SK-N-SH (cell line): ENCODE data around the gene COX7A2. TPM values are rescaled to one million over a fixed set of nuclear protein-coding genes. Genes with fewer than 3 reads are reported as not detected.

Source experiments
- CTCF ChIA-PET: fragments of 300-600, 350-600 bp; formaldehyde crosslinking; extraction: SDS; loops from one replicate; lab custom pipeline; 2021; lab: Yijun Ruan, JAX
- POLR2A ChIA-PET: fragments of 350-600 bp; sonication (Branson Sonifier 250); formaldehyde crosslinking; extraction: SDS; loops from one replicate; lab custom pipeline; 2020; ENCODE audit warnings: antibody characterized with exemption, inconsistent platforms; lab: Yijun Ruan, JAX
- DNase-seq: peaks from one replicate; pipeline ENCODE4 v3.0.0; 2012
- H2AFZ ChIP-seq: fragments of 200-600 bp; sonication (generic); 2 replicates; pipeline ENCODE4 v1.8.1; 2016; ENCODE audit warnings: antibody characterized with exemption, mild to moderate bottlenecking, low read depth
- H3F3A ChIP-seq: fragments of 200-600 bp; sonication (generic); replicated peaks from 2 replicates; pipeline ENCODE3; 2016; ENCODE audit warnings: antibody characterized with exemption, mild to moderate bottlenecking; ENCODE audit not compliant: insufficient read depth
- H3K27ac ChIP-seq, 2 experiments: fragments of 200-500 bp in 1 of 2; fragments of 200-600 bp in 1 of 2; sonication (Bioruptor generic) in 1 of 2; sonication (generic), shearing (Covaris generic) in 1 of 2; 2 replicates each; pipeline versions ENCODE4 v1.5.1 to v1.6.1; 2014 to 2016; ENCODE audit warnings: low read depth in 2 of 2, inconsistent platforms in 1 of 2, low read length in 1 of 2, mild to moderate bottlenecking in 1 of 2, mixed read lengths in 1 of 2
- H3K27me3 ChIP-seq: fragments of 200-600 bp; sonication (generic), shearing (Covaris generic); 2 replicates; pipeline ENCODE4 v1.6.1; 2016; ENCODE audit warnings: mixed run types; ENCODE audit not compliant: insufficient read depth
- H3K36me3 ChIP-seq, 2 experiments: fragments of 200-500 bp in 1 of 2; fragments of 200-600 bp in 1 of 2; sonication (Bioruptor generic) in 1 of 2; sonication (generic) in 1 of 2; replicated peaks in 1 of 2; 2 replicates each; pipeline versions ENCODE3 to v1.5.1; 2014 to 2016; ENCODE audit warnings: low read length in 1 of 2, mild to moderate bottlenecking in 1 of 2; ENCODE audit not compliant: insufficient read depth in 2 of 2, control insufficient read depth in 1 of 2
- H3K4me1 ChIP-seq, 2 experiments: fragments of 200-500 bp in 1 of 2; fragments of 200-600 bp in 1 of 2; sonication (Bioruptor generic) in 1 of 2; sonication (generic), shearing (Covaris generic) in 1 of 2; 2 replicates each; pipeline versions ENCODE4 v1.5.1 to v1.6.1; 2014 to 2016; ENCODE audit warnings: low read depth in 1 of 2, low read length in 1 of 2, mixed run types in 1 of 2; ENCODE audit not compliant: insufficient read depth in 2 of 2, control insufficient read depth in 1 of 2
- H3K4me2 ChIP-seq: fragments of 200-600 bp; sonication (generic), shearing (Covaris generic); 2 replicates; pipeline ENCODE4 v1.6.1; 2017; ENCODE audit warnings: mixed run types
- H3K4me3 ChIP-seq, 2 experiments: fragments of 200-500 bp in 1 of 2; fragments of 200-600 bp in 1 of 2; sonication (Bioruptor generic) in 1 of 2; sonication (generic), shearing (Covaris generic) in 1 of 2; 2 replicates each; pipeline versions ENCODE4 v1.5.1 to v1.8.1; 2014 to 2016; ENCODE audit warnings: low read depth in 2 of 2, inconsistent platforms in 1 of 2, low read length in 1 of 2, mild to moderate bottlenecking in 1 of 2, mixed read lengths in 1 of 2, moderate library complexity in 1 of 2
- H3K79me2 ChIP-seq: fragments of 200-600 bp; sonication (generic); 2 replicates; pipeline ENCODE4 v1.8.1; 2017; ENCODE audit warnings: mild to moderate bottlenecking; ENCODE audit not compliant: insufficient read depth
- H3K9ac ChIP-seq: fragments of 200-600 bp; sonication (generic); 2 replicates; pipeline ENCODE4 v1.6.1; 2017; ENCODE audit warnings: mixed run types
- H3K9me2 ChIP-seq: fragments of 200-600 bp; sonication (generic); 2 replicates; pipeline ENCODE4 v1.6.1; 2017; ENCODE audit warnings: mixed run types
- H3K9me3 ChIP-seq: fragments of 200-600 bp; sonication (generic); 2 replicates; pipeline ENCODE4 v1.6.1; 2017; ENCODE audit warnings: mixed run types, mild to moderate bottlenecking, moderate library complexity
- H4K20me1 ChIP-seq: fragments of 200-600 bp; sonication (generic); 2 replicates; pipeline ENCODE4 v1.6.1; 2017; ENCODE audit warnings: mild to moderate bottlenecking, mixed run types; ENCODE audit not compliant: insufficient read depth
- CHD2 ChIP-seq: fragments of 150-350 bp; IDR thresholded peaks from 2 replicates; pipeline ENCODE4 v1.6.1; 2018; ENCODE audit warnings: low read length; ENCODE audit not compliant: partially characterized antibody
- EP300 ChIP-seq, 2 experiments: IDR thresholded peaks; 2 replicates each; pipeline versions ENCODE4 v1.4.0 to v1.6.1; 2012; ENCODE audit warnings: borderline replicate concordance in 1 of 2, low read depth in 1 of 2, low read length in 1 of 2
- FOSL2 ChIP-seq: IDR thresholded peaks from 2 replicates; pipeline ENCODE4 v1.4.0; 2012; ENCODE audit warnings: low read depth, mild to moderate bottlenecking, moderate library complexity, borderline replicate concordance
- FOXJ3 ChIP-seq: sonication (generic); formaldehyde crosslinking; IDR thresholded peaks from 2 replicates; pipeline ENCODE4 v1.5.1; 2020; ENCODE audit warnings: mild to moderate bottlenecking, missing genetic modification reagents
- FOXM1 ChIP-seq: IDR thresholded peaks from 2 replicates; pipeline ENCODE4 v1.4.0; 2012; ENCODE audit warnings: low read depth, mild to moderate bottlenecking
- GABPA ChIP-seq: IDR thresholded peaks from 2 replicates; pipeline ENCODE4 v1.4.0; 2012; ENCODE audit warnings: low read depth, mild to moderate bottlenecking
- JUND ChIP-seq: IDR thresholded peaks from 2 replicates; pipeline ENCODE4 v1.4.0; 2012
- NFIC ChIP-seq: IDR thresholded peaks from 2 replicates; pipeline ENCODE4 v1.4.0; 2012; ENCODE audit warnings: borderline replicate concordance
- NRF1 ChIP-seq: IDR thresholded peaks from 2 replicates; pipeline ENCODE4 v1.6.1; 2012; ENCODE audit warnings: low read depth, mild to moderate bottlenecking, low read length
- POLR2AphosphoS5 ChIP-seq: IDR thresholded peaks from 2 replicates; pipeline ENCODE4 v1.6.1; 2012; ENCODE audit warnings: low read depth, low read length
- RAD21 ChIP-seq: IDR thresholded peaks from 2 replicates; pipeline ENCODE4 v1.6.1; 2012; ENCODE audit warnings: mild to moderate bottlenecking, low read length
- SMC3 ChIP-seq: IDR thresholded peaks from 2 replicates; pipeline ENCODE4 v1.6.1; 2012; ENCODE audit warnings: low read depth, low read length, improper control_type of control experiment
- TAF1 ChIP-seq: IDR thresholded peaks from 2 replicates; pipeline ENCODE4 v1.6.1; 2012; ENCODE audit warnings: low read depth, mild to moderate bottlenecking, low read length, moderate library complexity, borderline replicate concordance
- TCF12 ChIP-seq: IDR thresholded peaks from 2 replicates; pipeline ENCODE4 v1.4.0; 2012
- TEAD4 ChIP-seq: IDR thresholded peaks from 2 replicates; pipeline ENCODE4 v1.4.0; 2012; ENCODE audit warnings: mild to moderate bottlenecking, borderline replicate concordance; ENCODE audit not compliant: insufficient read depth
- YY1 ChIP-seq: IDR thresholded peaks from 2 replicates; pipeline ENCODE4 v1.4.0; 2012; ENCODE audit warnings: low read depth, mild to moderate bottlenecking
- WGBS: methylation state at CpG from one replicate; pipeline ENCODE4 v1.1.6; 2017; ENCODE audit warnings: low lambda C conversion rate; 5-methylcytosine and 5-hydroxymethylcytosine counted together
- polyA plus RNA-seq, 3 experiments: library from polyadenylated mRNA; depleted of rRNA; stranded (reverse); fragments of >200 nt; gene quantifications; 2 replicates each; pipeline ENCODE4 v1.2.3, GENCODE V29; 2012
- TF ChIP-seq, protein P1 (sequence below): IDR thresholded peaks from 2 replicates; pipeline ENCODE4 v1.4.0; 2012; ENCODE audit warnings: low read depth, borderline replicate concordance
- TF ChIP-seq, protein P2 (sequence below): fragments of 150-350 bp; IDR thresholded peaks from 2 replicates; pipeline ENCODE4 v1.6.1; 2017; ENCODE audit warnings: antibody characterized with exemption, low read length, low read depth, borderline replicate concordance
- TF ChIP-seq, protein P3 (sequence below): IDR thresholded peaks from 2 replicates; pipeline ENCODE4; 2012
- TF ChIP-seq, protein P4 (sequence below): IDR thresholded peaks from 2 replicates; pipeline ENCODE4 v1.4.0; 2012; ENCODE audit warnings: low read depth
- TF ChIP-seq, protein P5 (sequence below): fragments of 200-600 bp; sonication (generic); IDR thresholded peaks from 2 replicates; pipeline ENCODE4 v1.6.1; 2017; ENCODE audit warnings: antibody characterized with exemption, mild to moderate bottlenecking, moderate library complexity
- TF ChIP-seq, protein P6 (sequence below): fragments of 150-350 bp; IDR thresholded peaks from 2 replicates; pipeline ENCODE4 v1.6.1; 2016; ENCODE audit warnings: mild to moderate bottlenecking, low read depth, low read length

COX7A2 gene
- polyA plus RNA-seq, 1 of the 3 experiments (the other 2 are of a cell fraction), result 431 TPM

DNA sequence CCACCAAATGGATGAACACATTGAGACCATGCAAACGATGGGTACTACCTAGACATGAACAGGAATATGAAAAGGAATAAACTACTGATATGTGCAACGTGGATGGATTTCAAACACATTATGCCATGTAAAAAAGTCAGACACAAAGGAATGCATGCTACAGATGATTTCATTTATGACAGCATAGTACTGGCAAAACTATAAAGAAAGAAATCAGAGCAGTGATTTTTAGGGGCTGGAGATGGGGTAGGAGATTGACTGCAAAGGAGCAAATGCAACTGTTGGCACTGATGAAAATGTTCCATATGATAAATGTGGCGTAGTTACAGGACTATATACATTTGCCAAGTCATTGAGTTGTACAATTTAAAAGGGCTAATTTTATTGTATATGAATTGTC, 24.3 kb downstream of the COX7A2 start:
- no peak overlapping the region for H3K9ac ChIP-seq
- H3F3A ChIP-seq, result no peaks in the 10 kb centered on the region
- WGBS, result 36% methylated on average over 3 of the region's 3 CpGs
- H2AFZ ChIP-seq, result no peak overlapping the region
- no peak for TF ChIP-seq FOXJ3 (CRISPR knock-in tag)
- TF ChIP-seq POLR2AphosphoS5, result no peak
- TF ChIP-seq SMC3, result no peak
- TF ChIP-seq, protein P1, sequence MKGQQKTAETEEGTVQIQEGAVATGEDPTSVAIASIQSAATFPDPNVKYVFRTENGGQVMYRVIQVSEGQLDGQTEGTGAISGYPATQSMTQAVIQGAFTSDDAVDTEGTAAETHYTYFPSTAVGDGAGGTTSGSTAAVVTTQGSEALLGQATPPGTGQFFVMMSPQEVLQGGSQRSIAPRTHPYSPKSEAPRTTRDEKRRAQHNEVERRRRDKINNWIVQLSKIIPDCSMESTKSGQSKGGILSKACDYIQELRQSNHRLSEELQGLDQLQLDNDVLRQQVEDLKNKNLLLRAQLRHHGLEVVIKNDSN, result no peak
- no peak for TF ChIP-seq TEAD4
- TF ChIP-seq RAD21, result no peak
- TF ChIP-seq FOXM1, result no peak
- no peak for TF ChIP-seq CHD2
- TF ChIP-seq TAF1, result no peak
- TF ChIP-seq, protein P2, sequence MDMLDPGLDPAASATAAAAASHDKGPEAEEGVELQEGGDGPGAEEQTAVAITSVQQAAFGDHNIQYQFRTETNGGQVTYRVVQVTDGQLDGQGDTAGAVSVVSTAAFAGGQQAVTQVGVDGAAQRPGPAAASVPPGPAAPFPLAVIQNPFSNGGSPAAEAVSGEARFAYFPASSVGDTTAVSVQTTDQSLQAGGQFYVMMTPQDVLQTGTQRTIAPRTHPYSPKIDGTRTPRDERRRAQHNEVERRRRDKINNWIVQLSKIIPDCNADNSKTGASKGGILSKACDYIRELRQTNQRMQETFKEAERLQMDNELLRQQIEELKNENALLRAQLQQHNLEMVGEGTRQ, result no peak
- no peak for TF ChIP-seq NRF1
- TF ChIP-seq TCF12, result no peak
- TF ChIP-seq, all 33 proteins: peak for 0
- ChIA-PET POLR2A (no interaction called here), CTCF (interaction anchor here (2.6 kb wide), 1 partner anchor 9 kb away, joined by 45 read pairs; no protein-coding TSS in a partner anchor)
- DNase-seq, result no peak
- no peak overlapping the region for H3K4me2 ChIP-seq
- H3K9me2 ChIP-seq, result no peaks in the 10 kb centered on the region
- no peaks in the 10 kb centered on the region for H3K79me2 ChIP-seq
- H3K4me3 ChIP-seq, result no peak overlapping the region
- H3K4me1 ChIP-seq, result no peaks in the 10 kb centered on the region; a peak in 2 of 4 replicates
- no peaks in the 10 kb centered on the region for H4K20me1 ChIP-seq
- H3K36me3 ChIP-seq, result no peaks in the 10 kb centered on the region
- H3K9me3 ChIP-seq, result no peaks in the 10 kb centered on the region
- no peak overlapping the region for H3K27ac ChIP-seq
- no peaks in the 10 kb centered on the region for H3K27me3 ChIP-seq

DNA sequence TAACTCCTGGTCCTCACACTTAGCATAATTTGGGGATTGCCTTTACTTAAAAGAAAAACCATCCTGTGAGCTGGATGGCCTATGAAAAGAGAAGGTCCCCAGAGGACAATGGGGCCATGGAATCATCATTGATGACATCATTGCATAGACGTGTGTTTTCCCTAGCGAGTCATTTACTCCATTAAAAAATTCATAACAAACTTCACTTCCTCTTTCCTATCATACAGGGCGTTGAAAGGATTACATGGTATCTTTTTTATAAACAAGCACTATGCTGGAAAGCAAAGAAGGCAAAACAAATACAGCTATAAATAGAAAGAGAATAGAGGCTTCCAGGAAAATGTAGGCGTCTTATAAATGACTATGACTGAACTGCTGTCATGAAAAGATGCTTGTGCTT, 26.4 kb downstream of the COX7A2 start:
- Histone ChIP-seq H3K9me2 (no peaks in the 10 kb centered on the region), H3K4me2 (no peak overlapping the region), H3K9me3 (no peaks in the 10 kb centered on the region), H4K20me1 (no peaks in the 10 kb centered on the region), H3K27ac (no peak overlapping the region), H3K27me3 (0 out of 2 replicates have a peak, but pooled peaks cover under 1% of the 10 kb centered on the region), H3K9ac (no peak overlapping the region), H2AFZ (no peak overlapping the region), H3F3A (no peaks in the 10 kb centered on the region), H3K36me3 (no peaks in the 10 kb centered on the region), H3K4me1 (no peaks in the 10 kb centered on the region; a peak in 2 of 4 replicates), H3K4me3 (no peak overlapping the region), H3K79me2 (no peaks in the 10 kb centered on the region)
- ChIA-PET POLR2A (no interaction called here), CTCF (interaction anchor here (0.9 to 2.7 kb wide), 3 partner anchors 8 to 1484 kb away, joined by 3 to 20 read pairs (median 16); partner anchors contain the start of gene COL12A1)
- 9% methylated on average over 4 of the region's 4 CpGs for WGBS
- DNase-seq, result no peak
- TF ChIP-seq, protein P3, sequence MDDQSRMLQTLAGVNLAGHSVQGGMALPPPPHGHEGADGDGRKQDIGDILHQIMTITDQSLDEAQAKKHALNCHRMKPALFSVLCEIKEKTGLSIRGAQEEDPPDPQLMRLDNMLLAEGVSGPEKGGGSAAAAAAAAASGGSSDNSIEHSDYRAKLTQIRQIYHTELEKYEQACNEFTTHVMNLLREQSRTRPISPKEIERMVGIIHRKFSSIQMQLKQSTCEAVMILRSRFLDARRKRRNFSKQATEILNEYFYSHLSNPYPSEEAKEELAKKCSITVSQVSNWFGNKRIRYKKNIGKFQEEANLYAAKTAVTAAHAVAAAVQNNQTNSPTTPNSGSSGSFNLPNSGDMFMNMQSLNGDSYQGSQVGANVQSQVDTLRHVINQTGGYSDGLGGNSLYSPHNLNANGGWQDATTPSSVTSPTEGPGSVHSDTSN, result no peak
- TF ChIP-seq JUND (no peak), NFIC (no peak), FOSL2 (no peak), YY1 (no peak), GABPA (no peak), TCF12 (no peak), SMC3 (no peak), CHD2 (no peak), EP300 (IDR thresholded peaks at IDR 0.05; ENCODE audit: borderline replicate concordance in 1 of 2, low read depth in 1 of 2, low read length in 1 of 2) (no peak)
- TF ChIP-seq, protein P4, sequence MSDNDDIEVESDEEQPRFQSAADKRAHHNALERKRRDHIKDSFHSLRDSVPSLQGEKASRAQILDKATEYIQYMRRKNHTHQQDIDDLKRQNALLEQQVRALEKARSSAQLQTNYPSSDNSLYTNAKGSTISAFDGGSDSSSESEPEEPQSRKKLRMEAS, result no peak
- TF ChIP-seq, protein P2, result no peak
- TF ChIP-seq, protein P5, sequence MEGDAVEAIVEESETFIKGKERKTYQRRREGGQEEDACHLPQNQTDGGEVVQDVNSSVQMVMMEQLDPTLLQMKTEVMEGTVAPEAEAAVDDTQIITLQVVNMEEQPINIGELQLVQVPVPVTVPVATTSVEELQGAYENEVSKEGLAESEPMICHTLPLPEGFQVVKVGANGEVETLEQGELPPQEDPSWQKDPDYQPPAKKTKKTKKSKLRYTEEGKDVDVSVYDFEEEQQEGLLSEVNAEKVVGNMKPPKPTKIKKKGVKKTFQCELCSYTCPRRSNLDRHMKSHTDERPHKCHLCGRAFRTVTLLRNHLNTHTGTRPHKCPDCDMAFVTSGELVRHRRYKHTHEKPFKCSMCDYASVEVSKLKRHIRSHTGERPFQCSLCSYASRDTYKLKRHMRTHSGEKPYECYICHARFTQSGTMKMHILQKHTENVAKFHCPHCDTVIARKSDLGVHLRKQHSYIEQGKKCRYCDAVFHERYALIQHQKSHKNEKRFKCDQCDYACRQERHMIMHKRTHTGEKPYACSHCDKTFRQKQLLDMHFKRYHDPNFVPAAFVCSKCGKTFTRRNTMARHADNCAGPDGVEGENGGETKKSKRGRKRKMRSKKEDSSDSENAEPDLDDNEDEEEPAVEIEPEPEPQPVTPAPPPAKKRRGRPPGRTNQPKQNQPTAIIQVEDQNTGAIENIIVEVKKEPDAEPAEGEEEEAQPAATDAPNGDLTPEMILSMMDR, result no peak
- TF ChIP-seq, protein P6, sequence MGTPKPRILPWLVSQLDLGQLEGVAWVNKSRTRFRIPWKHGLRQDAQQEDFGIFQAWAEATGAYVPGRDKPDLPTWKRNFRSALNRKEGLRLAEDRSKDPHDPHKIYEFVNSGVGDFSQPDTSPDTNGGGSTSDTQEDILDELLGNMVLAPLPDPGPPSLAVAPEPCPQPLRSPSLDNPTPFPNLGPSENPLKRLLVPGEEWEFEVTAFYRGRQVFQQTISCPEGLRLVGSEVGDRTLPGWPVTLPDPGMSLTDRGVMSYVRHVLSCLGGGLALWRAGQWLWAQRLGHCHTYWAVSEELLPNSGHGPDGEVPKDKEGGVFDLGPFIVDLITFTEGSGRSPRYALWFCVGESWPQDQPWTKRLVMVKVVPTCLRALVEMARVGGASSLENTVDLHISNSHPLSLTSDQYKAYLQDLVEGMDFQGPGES, result no peak
